HL-60 (cell line): Measurements from ENCODE around the gene FILIP1L.

Source experiments
- DNase-seq, 2 experiments: peaks; one replicate each; pipeline ENCODE4 v3.0.0-alpha.2; 2010 to 2020; ENCODE audit warnings: low read depth in 1 of 2, low spot score in 1 of 2
- H3K27ac ChIP-seq: fragments of 250-450 bp; sonication (Bioruptor Pico); replicated peaks from 2 replicates; pipeline ENCODE4 v1.5.1; 2020; ENCODE audit warnings: mild to moderate bottlenecking, moderate library complexity
- H3K27me3 ChIP-seq: fragments of 250-450 bp; sonication (Bioruptor Pico); 2 replicates; pipeline ENCODE4 v1.5.1; 2021; ENCODE audit warnings: mild to moderate bottlenecking, moderate library complexity; ENCODE audit not compliant: insufficient read depth, poor library complexity, severe bottlenecking
- H3K4me3 ChIP-seq: replicated peaks from 2 replicates; pipeline ENCODE4 v1.5.1; 2011; ENCODE audit warnings: mild to moderate bottlenecking, control low read depth, low read length; ENCODE audit not compliant: insufficient read depth
- GABPA ChIP-seq: IDR thresholded peaks from 2 replicates; pipeline ENCODE4 v1.6.1; 2012; ENCODE audit warnings: low read depth
- POLR2AphosphoS5 ChIP-seq: IDR thresholded peaks from 2 replicates; pipeline ENCODE4 v1.6.1; 2012; ENCODE audit warnings: low read depth
- SPI1 ChIP-seq: IDR thresholded peaks from 2 replicates; pipeline ENCODE4 v1.6.1; 2012; ENCODE audit warnings: low read depth, mild to moderate bottlenecking, borderline replicate concordance
- TF ChIP-seq, protein P1 (sequence below): IDR thresholded peaks from 2 replicates; pipeline ENCODE4 v1.6.1; 2012; ENCODE audit warnings: low read depth; ENCODE audit not compliant: insufficient replicate concordance
- TF ChIP-seq, protein P2 (sequence below): IDR thresholded peaks from one replicate; pipeline ENCODE4 v1.5.1; 2011; ENCODE audit warnings: low read length, control low read depth, inconsistent platforms; ENCODE audit not compliant: insufficient read depth

FILIP1L gene

DNA sequence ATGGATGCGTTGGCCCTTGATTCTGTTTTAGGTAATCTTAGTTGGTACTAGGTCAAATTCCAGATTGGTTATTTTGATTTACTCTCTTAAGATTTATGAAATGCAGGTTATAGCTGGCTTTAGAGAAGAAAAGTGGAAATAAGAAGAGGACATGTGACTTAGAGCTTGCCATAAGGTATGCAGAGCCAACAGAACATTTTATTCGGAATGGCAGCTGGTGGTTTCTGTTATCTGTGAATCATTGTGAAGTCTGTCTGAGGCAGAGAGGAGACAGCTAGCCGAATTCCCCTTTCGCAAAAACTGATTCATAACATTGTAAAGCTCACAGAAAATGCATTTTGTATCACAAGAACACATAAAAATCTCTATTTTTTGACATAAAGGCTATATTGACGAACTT lies 82.1 kb downstream of the FILIP1L start:
- TF ChIP-seq POLR2AphosphoS5 (no peak), SPI1 (no peak), GABPA (no peak)
- TF ChIP-seq, protein P1, sequence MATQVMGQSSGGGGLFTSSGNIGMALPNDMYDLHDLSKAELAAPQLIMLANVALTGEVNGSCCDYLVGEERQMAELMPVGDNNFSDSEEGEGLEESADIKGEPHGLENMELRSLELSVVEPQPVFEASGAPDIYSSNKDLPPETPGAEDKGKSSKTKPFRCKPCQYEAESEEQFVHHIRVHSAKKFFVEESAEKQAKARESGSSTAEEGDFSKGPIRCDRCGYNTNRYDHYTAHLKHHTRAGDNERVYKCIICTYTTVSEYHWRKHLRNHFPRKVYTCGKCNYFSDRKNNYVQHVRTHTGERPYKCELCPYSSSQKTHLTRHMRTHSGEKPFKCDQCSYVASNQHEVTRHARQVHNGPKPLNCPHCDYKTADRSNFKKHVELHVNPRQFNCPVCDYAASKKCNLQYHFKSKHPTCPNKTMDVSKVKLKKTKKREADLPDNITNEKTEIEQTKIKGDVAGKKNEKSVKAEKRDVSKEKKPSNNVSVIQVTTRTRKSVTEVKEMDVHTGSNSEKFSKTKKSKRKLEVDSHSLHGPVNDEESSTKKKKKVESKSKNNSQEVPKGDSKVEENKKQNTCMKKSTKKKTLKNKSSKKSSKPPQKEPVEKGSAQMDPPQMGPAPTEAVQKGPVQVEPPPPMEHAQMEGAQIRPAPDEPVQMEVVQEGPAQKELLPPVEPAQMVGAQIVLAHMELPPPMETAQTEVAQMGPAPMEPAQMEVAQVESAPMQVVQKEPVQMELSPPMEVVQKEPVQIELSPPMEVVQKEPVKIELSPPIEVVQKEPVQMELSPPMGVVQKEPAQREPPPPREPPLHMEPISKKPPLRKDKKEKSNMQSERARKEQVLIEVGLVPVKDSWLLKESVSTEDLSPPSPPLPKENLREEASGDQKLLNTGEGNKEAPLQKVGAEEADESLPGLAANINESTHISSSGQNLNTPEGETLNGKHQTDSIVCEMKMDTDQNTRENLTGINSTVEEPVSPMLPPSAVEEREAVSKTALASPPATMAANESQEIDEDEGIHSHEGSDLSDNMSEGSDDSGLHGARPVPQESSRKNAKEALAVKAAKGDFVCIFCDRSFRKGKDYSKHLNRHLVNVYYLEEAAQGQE: no peak
- TF ChIP-seq, protein P2, sequence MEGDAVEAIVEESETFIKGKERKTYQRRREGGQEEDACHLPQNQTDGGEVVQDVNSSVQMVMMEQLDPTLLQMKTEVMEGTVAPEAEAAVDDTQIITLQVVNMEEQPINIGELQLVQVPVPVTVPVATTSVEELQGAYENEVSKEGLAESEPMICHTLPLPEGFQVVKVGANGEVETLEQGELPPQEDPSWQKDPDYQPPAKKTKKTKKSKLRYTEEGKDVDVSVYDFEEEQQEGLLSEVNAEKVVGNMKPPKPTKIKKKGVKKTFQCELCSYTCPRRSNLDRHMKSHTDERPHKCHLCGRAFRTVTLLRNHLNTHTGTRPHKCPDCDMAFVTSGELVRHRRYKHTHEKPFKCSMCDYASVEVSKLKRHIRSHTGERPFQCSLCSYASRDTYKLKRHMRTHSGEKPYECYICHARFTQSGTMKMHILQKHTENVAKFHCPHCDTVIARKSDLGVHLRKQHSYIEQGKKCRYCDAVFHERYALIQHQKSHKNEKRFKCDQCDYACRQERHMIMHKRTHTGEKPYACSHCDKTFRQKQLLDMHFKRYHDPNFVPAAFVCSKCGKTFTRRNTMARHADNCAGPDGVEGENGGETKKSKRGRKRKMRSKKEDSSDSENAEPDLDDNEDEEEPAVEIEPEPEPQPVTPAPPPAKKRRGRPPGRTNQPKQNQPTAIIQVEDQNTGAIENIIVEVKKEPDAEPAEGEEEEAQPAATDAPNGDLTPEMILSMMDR: no peak
- no peak overlapping the region for H3K4me3 ChIP-seq
- H3K27me3 ChIP-seq: no peaks in the 10 kb centered on the region
- DNase-seq: no peak
- no peak overlapping the region for H3K27ac ChIP-seq

DNA sequence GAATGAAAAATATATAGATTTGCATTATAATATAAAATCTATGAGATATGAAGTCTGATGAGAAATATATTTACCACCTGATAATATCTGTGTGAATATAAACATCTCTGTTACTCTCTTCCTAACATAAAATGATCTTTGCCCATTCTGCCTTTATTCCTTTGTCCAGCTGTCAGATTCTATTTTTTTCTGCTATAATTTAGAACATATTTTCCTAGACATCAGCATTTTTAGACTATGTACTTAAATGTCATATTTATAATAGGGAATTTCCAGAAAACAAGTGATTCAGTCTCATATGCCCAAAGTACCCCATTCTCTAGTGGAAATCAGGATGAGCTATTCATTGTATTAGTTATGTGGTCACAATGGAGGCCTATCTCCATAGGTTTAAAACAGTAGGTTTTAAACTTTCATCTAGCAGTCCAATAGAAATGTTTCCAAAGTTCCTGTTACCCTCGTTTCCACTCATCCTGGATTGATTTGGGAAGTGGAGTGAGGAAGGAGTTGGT lies 83.3 kb downstream of the FILIP1L start:
- no peak overlapping the region for H3K4me3 ChIP-seq
- no peak overlapping the region for H3K27ac ChIP-seq
- no peak for DNase-seq
- no peaks in the 10 kb centered on the region for H3K27me3 ChIP-seq
- TF ChIP-seq SPI1: no peak

DNA sequence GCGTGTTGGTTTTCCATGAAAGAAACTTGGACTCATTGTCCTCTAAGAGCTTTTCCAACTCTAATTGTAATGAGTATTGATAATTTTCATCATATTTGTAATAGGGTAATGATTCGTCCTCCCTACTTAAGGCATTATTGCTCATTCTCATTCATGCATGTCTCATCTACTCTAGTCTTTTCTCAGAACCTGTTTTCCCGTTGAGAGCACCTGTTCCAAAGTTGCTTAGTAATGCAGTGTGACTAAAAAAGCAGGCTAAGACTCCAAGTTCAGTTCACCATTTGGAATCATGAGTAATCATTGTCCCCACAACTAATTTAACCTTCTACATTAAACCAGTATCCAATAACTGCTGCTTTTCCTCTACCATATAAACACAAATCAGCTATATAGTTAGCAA lies 84.0 kb downstream of the FILIP1L start:
- TF ChIP-seq GABPA (no peak), POLR2AphosphoS5 (no peak), SPI1 (no peak)
- TF ChIP-seq, protein P1: no peak
- TF ChIP-seq, protein P2: no peak
- no peak for DNase-seq
- H3K4me3 ChIP-seq: no peak overlapping the region
- no peak overlapping the region for H3K27ac ChIP-seq
- no peaks in the 10 kb centered on the region for H3K27me3 ChIP-seq

DNA sequence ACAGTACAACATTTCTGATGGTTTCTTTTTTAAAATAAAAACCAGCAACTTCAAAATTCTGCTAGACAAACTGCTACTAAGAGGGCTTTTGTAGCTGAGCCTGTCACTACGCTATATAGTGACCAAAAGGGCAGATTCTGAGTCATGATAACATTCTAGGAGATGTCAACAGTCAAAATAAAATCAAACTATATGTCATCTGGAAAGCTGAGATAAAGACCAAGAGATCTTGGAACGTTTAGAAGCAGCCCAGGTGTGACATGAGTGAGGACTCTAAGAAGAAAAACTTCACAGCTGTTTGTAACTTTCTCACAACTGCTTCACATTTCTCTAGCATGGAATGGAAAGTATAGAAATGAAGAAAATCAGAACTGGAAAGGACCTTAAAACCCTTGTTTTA lies 84.6 kb downstream of the FILIP1L start:
- Histone ChIP-seq H3K27ac (no peak overlapping the region), H3K4me3 (no peak overlapping the region), H3K27me3 (no peaks in the 10 kb centered on the region)
- TF ChIP-seq GABPA: no peak
- DNase-seq: no peak

DNA sequence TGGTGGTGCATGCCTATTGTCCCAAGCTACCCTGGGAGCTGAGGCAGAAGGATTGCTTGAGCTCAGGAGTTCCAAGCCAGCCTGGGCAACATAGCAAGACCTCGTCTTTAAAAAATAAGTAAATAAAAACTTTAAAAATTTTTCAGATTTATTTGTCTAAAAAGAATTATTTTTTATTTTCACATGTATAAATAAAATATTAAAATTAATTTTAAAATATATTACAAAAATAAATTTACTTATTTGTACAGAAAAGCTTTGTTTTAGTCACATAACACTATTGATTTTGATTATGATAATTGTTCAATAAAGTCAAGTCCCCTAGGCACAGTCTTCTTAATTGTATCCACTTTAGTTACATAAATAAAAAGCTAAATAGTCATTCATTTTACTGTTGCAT lies 85.2 kb downstream of the FILIP1L start:
- Histone ChIP-seq H3K27me3 (no peaks in the 10 kb centered on the region), H3K4me3 (no peak overlapping the region), H3K27ac (no peak overlapping the region)
- TF ChIP-seq, protein P1: no peak
- TF ChIP-seq, protein P2: no peak
- TF ChIP-seq SPI1 (no peak), POLR2AphosphoS5 (no peak), GABPA (no peak)
- DNase-seq: no peak
